ENCODE measurements around the gene NOP56.

The NOP56 gene

DNA sequence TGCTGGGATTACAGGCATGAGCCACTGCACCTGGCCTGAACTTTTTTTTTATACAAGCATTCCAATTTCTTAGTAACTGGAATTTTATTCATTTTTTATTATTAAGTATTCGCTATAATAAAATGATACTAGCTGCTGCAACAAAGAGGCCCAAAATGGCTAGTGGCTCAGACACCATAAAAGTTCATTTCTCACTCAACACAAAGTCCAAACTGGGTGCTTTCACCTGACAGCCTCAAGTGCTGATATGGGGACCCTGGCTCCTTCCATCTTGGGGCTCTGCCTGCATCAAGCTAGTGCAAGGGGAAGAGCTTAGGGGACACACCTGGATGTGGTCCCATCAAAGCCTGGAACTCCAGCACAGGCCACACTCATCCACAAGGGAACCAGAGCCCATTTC lies 12.2 kb upstream of the NOP56 start:
- no peaks in the 10 kb centered on the region for H3K36me3 ChIP-seq (ENCODE audit: control insufficient read depth, insufficient read depth, low read length)
- no peak overlapping the region for H3K27ac ChIP-seq (ENCODE audit: low read length)
- H3K9me3 ChIP-seq (ENCODE audit: control insufficient read depth, insufficient read depth, low read length) = no peaks in the 10 kb centered on the region
- 0 out of 2 replicates have a peak, but pooled peaks cover 2% of the 10 kb centered on the region for H3K27me3 ChIP-seq (ENCODE audit: control insufficient read depth, insufficient read depth, low read length)
- no peak overlapping the region for H3K4me3 ChIP-seq (ENCODE audit: low read length)
- DNase-seq (ENCODE audit: low read depth, low spot score) = no peak
- no peaks in the 10 kb centered on the region for H3K4me1 ChIP-seq (ENCODE audit: control insufficient read depth, insufficient read depth, low read length)
- WGBS (ENCODE audit: insufficient coverage, insufficient read length) = no CpG with 5 or more reads among the region's 1 CpG

DNA sequence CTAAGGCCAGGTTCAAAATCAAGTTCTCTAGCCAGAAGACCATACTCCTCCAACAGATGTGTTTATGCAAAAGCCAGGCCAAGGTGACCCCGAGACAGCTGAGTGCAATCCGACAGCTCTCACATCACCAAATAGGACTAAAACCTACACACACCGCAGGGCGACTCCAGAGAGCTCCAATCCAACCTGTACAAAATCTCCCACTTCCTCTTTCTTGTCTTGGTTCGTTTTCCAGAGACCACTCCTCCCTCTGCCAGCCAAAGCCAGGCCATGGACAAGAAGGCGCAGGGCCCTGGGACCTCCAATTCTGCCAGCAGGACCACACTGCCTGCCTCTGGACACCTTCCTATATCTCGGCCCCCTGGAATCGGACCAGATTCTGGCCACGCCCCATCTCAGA lies 11.5 kb upstream of the NOP56 start:
- no CpG with 5 or more reads among the region's 9 CpGs for WGBS (ENCODE audit: insufficient coverage, insufficient read length)
- no peak for DNase-seq (ENCODE audit: low read depth, low spot score)
- no peaks in the 10 kb centered on the region for H3K9me3 ChIP-seq (ENCODE audit: control insufficient read depth, insufficient read depth, low read length)
- H3K4me3 ChIP-seq (ENCODE audit: low read length) = no peak overlapping the region
- H3K36me3 ChIP-seq (ENCODE audit: control insufficient read depth, insufficient read depth, low read length) = no peaks in the 10 kb centered on the region
- no peaks in the 10 kb centered on the region for H3K4me1 ChIP-seq (ENCODE audit: control insufficient read depth, insufficient read depth, low read length)
- no peaks in the 10 kb centered on the region for H3K27me3 ChIP-seq (ENCODE audit: control insufficient read depth, insufficient read depth, low read length)
- H3K27ac ChIP-seq (ENCODE audit: low read length) = no peak overlapping the region

DNA sequence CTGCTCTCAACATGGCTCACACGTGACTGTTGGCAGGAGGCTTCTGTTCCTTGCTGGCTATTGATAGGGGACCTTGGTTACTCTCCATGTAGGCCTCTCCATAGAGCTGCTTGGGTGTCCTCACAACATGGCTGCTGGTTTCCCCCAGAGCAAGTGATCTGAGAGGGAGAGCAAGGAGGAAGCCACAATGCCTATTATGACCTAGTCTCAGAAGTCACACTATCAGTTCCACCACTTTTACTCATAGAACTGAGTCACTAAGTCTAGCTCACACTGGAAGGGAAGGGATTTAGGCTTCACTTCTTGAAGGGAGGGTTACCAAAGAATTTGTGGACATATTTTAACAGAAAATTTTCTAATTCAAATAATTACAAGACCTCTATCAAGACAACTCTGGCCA lies 8.7 kb upstream of the NOP56 start:
- H3K4me3 ChIP-seq (ENCODE audit: low read length) = no peak overlapping the region
- WGBS (ENCODE audit: insufficient coverage, insufficient read length) = no CpG with 5 or more reads among the region's 1 CpG
- H3K27ac ChIP-seq (ENCODE audit: low read length) = no peak overlapping the region
- H3K4me1 ChIP-seq (ENCODE audit: control insufficient read depth, insufficient read depth, low read length) = no peaks in the 10 kb centered on the region
- DNase-seq (ENCODE audit: low read depth, low spot score) = no peak
- no peaks in the 10 kb centered on the region for H3K27me3 ChIP-seq (ENCODE audit: control insufficient read depth, insufficient read depth, low read length)
- H3K36me3 ChIP-seq (ENCODE audit: control insufficient read depth, insufficient read depth, low read length) = no peaks in the 10 kb centered on the region
- H3K9me3 ChIP-seq (ENCODE audit: control insufficient read depth, insufficient read depth, low read length) = no peaks in the 10 kb centered on the region

- no CpG with 5 or more reads among the region's 56 CpGs for WGBS (ENCODE audit: insufficient coverage, insufficient read length)
- no peak for DNase-seq (ENCODE audit: low read depth, low spot score)
- no peaks in the 10 kb centered on the region for H3K27me3 ChIP-seq (ENCODE audit: control insufficient read depth, insufficient read depth, low read length)
These were observed 508 bp downstream of the NOP56 start for GRCh38 chr20:2652724-2653555.

GRCh38 chr20:2653556-2654383 lies 1.3 kb downstream of the NOP56 start:
- H3K27me3 ChIP-seq (ENCODE audit: control insufficient read depth, insufficient read depth, low read length) = no peaks in the 10 kb centered on the region
- no peaks in the 10 kb centered on the region for H3K9me3 ChIP-seq (ENCODE audit: control insufficient read depth, insufficient read depth, low read length)
- no peaks in the 10 kb centered on the region for H3K4me1 ChIP-seq (ENCODE audit: control insufficient read depth, insufficient read depth, low read length)
- H3K4me3 ChIP-seq (ENCODE audit: low read length) = peak overlapping the region; percentile 95; the same call in 1 of the 2 replicates
- no CpG with 5 or more reads among the region's 24 CpGs for WGBS (ENCODE audit: insufficient coverage, insufficient read length)
- DNase-seq (ENCODE audit: low read depth, low spot score) = no peak
- H3K36me3 ChIP-seq (ENCODE audit: control insufficient read depth, insufficient read depth, low read length) = peaks cover 42% of the 10 kb centered on the region
- no peak overlapping the region for H3K27ac ChIP-seq (ENCODE audit: low read length)

More at GRCh38 chr20:2652724-2653555, 508 bp downstream of the NOP56 start:
- no peaks in the 10 kb centered on the region for H3K4me1 ChIP-seq (ENCODE audit: control insufficient read depth, insufficient read depth, low read length)
- peaks cover 36% of the 10 kb centered on the region for H3K36me3 ChIP-seq (ENCODE audit: control insufficient read depth, insufficient read depth, low read length)
- H3K4me3 ChIP-seq (ENCODE audit: low read length) = peak overlapping the region; percentile 95
- no peak overlapping the region for H3K27ac ChIP-seq (ENCODE audit: low read length)
- H3K9me3 ChIP-seq (ENCODE audit: control insufficient read depth, insufficient read depth, low read length) = no peaks in the 10 kb centered on the region

- Histone ChIP-seq H3K4me3 (ENCODE audit: low read length) (no peak overlapping the region), H3K27ac (ENCODE audit: low read length) (no peak overlapping the region), H3K4me1 (ENCODE audit: control insufficient read depth, insufficient read depth, low read length) (no peaks in the 10 kb centered on the region), H3K9me3 (ENCODE audit: control insufficient read depth, insufficient read depth, low read length) (no peaks in the 10 kb centered on the region), H3K36me3 (ENCODE audit: control insufficient read depth, insufficient read depth, low read length) (peaks cover 47% of the 10 kb centered on the region), H3K27me3 (ENCODE audit: control insufficient read depth, insufficient read depth, low read length) (no peaks in the 10 kb centered on the region)
- no peak for DNase-seq (ENCODE audit: low read depth, low spot score)
- WGBS (ENCODE audit: insufficient coverage, insufficient read length) = no CpG with 5 or more reads among the region's 9 CpGs
These were observed 2.0 kb downstream of the NOP56 start for GRCh38 chr20:2654384-2654822.

DNA sequence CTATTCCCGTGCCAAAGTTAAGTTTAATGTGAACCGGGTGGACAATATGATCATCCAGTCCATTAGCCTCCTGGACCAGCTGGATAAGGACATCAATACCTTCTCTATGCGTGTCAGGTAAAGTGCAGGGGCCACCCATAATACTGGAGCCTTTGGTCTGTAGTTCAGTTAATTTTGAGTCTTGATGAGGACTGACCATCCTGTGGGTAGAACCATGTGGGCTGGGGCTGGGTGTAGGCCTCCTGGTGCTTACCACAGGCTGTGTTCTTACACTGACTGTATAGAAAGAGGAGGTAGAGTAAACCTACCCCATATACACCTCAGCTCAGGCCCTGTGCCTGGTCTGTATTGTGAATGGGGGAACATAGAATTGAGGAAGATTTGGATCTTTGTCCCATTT lies 2.4 kb downstream of the NOP56 start:
- H3K36me3 ChIP-seq (ENCODE audit: control insufficient read depth, insufficient read depth, low read length) = peaks cover 51% of the 10 kb centered on the region
- no peak for DNase-seq (ENCODE audit: low read depth, low spot score)
- H3K27ac ChIP-seq (ENCODE audit: low read length) = no peak overlapping the region
- H3K9me3 ChIP-seq (ENCODE audit: control insufficient read depth, insufficient read depth, low read length) = no peaks in the 10 kb centered on the region
- WGBS (ENCODE audit: insufficient coverage, insufficient read length) = no CpG with 5 or more reads among the region's 3 CpGs
- H3K4me1 ChIP-seq (ENCODE audit: control insufficient read depth, insufficient read depth, low read length) = no peaks in the 10 kb centered on the region
- H3K27me3 ChIP-seq (ENCODE audit: control insufficient read depth, insufficient read depth, low read length) = no peaks in the 10 kb centered on the region
- no peak overlapping the region for H3K4me3 ChIP-seq (ENCODE audit: low read length)

GRCh38 chr20:2655331-2656116 lies 3.1 kb downstream of the NOP56 start:
- Histone ChIP-seq H3K4me3 (ENCODE audit: low read length) (no peak overlapping the region), H3K9me3 (ENCODE audit: control insufficient read depth, insufficient read depth, low read length) (no peaks in the 10 kb centered on the region)
- no CpG with 5 or more reads among the region's 17 CpGs for WGBS (ENCODE audit: insufficient coverage, insufficient read length)

DNA sequence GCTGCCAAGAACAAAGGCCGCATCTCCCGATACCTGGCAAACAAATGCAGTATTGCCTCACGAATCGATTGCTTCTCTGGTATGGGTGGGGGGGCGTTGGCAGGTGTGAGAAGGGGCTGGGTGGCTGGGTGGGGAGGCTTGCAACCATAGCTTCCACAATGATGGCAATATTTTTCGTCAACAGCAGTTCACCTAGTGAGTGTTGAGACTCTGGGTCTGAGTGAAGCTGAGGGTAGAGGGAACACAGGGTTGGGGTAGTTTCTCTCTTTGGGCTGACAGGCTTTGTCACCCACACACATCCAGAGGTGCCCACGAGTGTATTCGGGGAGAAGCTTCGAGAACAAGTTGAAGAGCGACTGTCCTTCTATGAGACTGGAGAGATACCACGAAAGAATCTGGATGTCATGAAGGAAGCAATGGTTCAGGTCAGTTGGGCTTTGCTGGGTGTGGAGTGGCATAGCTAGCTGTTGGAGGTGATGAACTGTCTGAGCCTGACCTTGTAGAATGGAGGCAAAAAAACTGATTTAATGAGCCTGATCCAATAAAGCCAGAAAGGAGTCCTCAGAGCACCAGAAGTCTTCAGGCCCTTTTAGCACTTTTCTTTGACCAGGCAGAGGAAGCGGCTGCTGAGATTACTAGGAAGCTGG lies 4.2 kb downstream of the NOP56 start:
- peaks cover 60% of the 10 kb centered on the region for H3K36me3 ChIP-seq (ENCODE audit: control insufficient read depth, insufficient read depth, low read length)
- no peaks in the 10 kb centered on the region for H3K9me3 ChIP-seq (ENCODE audit: control insufficient read depth, insufficient read depth, low read length)
- no peaks in the 10 kb centered on the region for H3K27me3 ChIP-seq (ENCODE audit: control insufficient read depth, insufficient read depth, low read length)
- no peak for DNase-seq (ENCODE audit: low read depth, low spot score)
- WGBS (ENCODE audit: insufficient coverage, insufficient read length) = no CpG with 5 or more reads among the region's 12 CpGs
- H3K4me1 ChIP-seq (ENCODE audit: control insufficient read depth, insufficient read depth, low read length) = no peaks in the 10 kb centered on the region
- H3K27ac ChIP-seq (ENCODE audit: low read length) = no peak overlapping the region
- no peak overlapping the region for H3K4me3 ChIP-seq (ENCODE audit: low read length)

More at GRCh38 chr20:2655331-2656116, 3.1 kb downstream of the NOP56 start:
- no peak overlapping the region for H3K27ac ChIP-seq (ENCODE audit: low read length)
- peaks cover 58% of the 10 kb centered on the region for H3K36me3 ChIP-seq (ENCODE audit: control insufficient read depth, insufficient read depth, low read length)
- DNase-seq (ENCODE audit: low read depth, low spot score) = no peak
- H3K4me1 ChIP-seq (ENCODE audit: control insufficient read depth, insufficient read depth, low read length) = no peaks in the 10 kb centered on the region
- no peaks in the 10 kb centered on the region for H3K27me3 ChIP-seq (ENCODE audit: control insufficient read depth, insufficient read depth, low read length)

GRCh38 chr20:2657241-2657640 lies 4.8 kb downstream of the NOP56 start:
- H3K9me3 ChIP-seq (ENCODE audit: control insufficient read depth, insufficient read depth, low read length) = no peaks in the 10 kb centered on the region
- no peak for DNase-seq (ENCODE audit: low read depth, low spot score)
- peaks cover 63% of the 10 kb centered on the region for H3K36me3 ChIP-seq (ENCODE audit: control insufficient read depth, insufficient read depth, low read length)
- no peak overlapping the region for H3K4me3 ChIP-seq (ENCODE audit: low read length)
- no peaks in the 10 kb centered on the region for H3K4me1 ChIP-seq (ENCODE audit: control insufficient read depth, insufficient read depth, low read length)
- WGBS (ENCODE audit: insufficient coverage, insufficient read length) = no CpG with 5 or more reads among the region's 5 CpGs
- H3K27ac ChIP-seq (ENCODE audit: low read length) = no peak overlapping the region
- H3K27me3 ChIP-seq (ENCODE audit: control insufficient read depth, insufficient read depth, low read length) = no peaks in the 10 kb centered on the region

Measured in iPS DF 6.9 (cell line).